IMR-90 (cell line): ENCODE data around the gene MIB1. TPM values are rescaled to one million over a fixed set of nuclear protein-coding genes. Genes with fewer than 3 reads are reported as not detected.

ENCODE experiments used
- ATAC-seq: fragments of 200-7000 bp; cut with Tn5 transposase; 2 replicates; pipeline ENCODE4 v1.9.1; 2020; ENCODE audit warnings: low read depth, mild to moderate bottlenecking, moderate library complexity
- BruUV-seq: library from RNA; stranded (reverse); fragments of 400-500 nt; replicated peaks from 2 replicates; lab custom pipeline; 2021; lab: Mats Ljungman, UMichigan
- CTCF ChIA-PET: fragments of 300-600 bp; formaldehyde crosslinking; extraction: SDS; loops from one replicate; lab custom pipeline; 2021; ENCODE audit warnings: antibody characterized with exemption; lab: Yijun Ruan, JAX
- POLR2A ChIA-PET: fragments of 300-600 bp; sonication (Branson Sonifier 250); formaldehyde crosslinking; loops from one replicate; lab custom pipeline; 2022; ENCODE audit warnings: antibody characterized with exemption; ENCODE audit not compliant: unreplicated experiment; lab: Charles Lee
- DNase-seq: peaks from one replicate; pipeline ENCODE4 v3.0.0; 2013
- H2AFZ ChIP-seq: replicated peaks from 2 replicates; pipeline ENCODE3; 2013; ENCODE audit warnings: low read length, mild to moderate bottlenecking; ENCODE audit not compliant: poor library complexity
- H2AK5ac ChIP-seq: 2 replicates; pipeline ENCODE4 v1.6.1; 2013; ENCODE audit warnings: low read depth, low read length, inconsistent platforms
- H2AK9ac ChIP-seq: replicated peaks from 2 replicates; pipeline ENCODE3; 2013; ENCODE audit warnings: mild to moderate bottlenecking, low read depth, low read length, moderate library complexity; ENCODE audit not compliant: poor library complexity
- H2BK120ac ChIP-seq: 2 replicates; pipeline ENCODE4 v1.6.1; 2013; ENCODE audit warnings: low read depth, low read length, inconsistent platforms
- H2BK15ac ChIP-seq: 3 replicates; pipeline ENCODE4 v1.6.1; 2013; ENCODE audit warnings: low read depth, low read length, inconsistent platforms
- H2BK20ac ChIP-seq: 2 replicates; pipeline ENCODE4 v1.6.1; 2013; ENCODE audit warnings: low read depth, mild to moderate bottlenecking, inconsistent platforms, low read length, moderate library complexity
- H2BK5ac ChIP-seq: 2 replicates; pipeline ENCODE4 v1.6.1; 2013; ENCODE audit warnings: mild to moderate bottlenecking, low read depth, low read length, inconsistent platforms; ENCODE audit not compliant: poor library complexity, severe bottlenecking
- H3K14ac ChIP-seq: replicated peaks from 2 replicates; pipeline ENCODE4 v1.6.1; 2013; ENCODE audit warnings: low read depth, low read length, inconsistent platforms
- H3K18ac ChIP-seq: 2 replicates; pipeline ENCODE4 v1.6.1; 2013; ENCODE audit warnings: low read depth, low read length, control low read depth
- H3K23ac ChIP-seq: 2 replicates; pipeline ENCODE4 v1.6.1; 2013; ENCODE audit warnings: low read depth, low read length, inconsistent platforms
- H3K27ac ChIP-seq: 2 replicates; pipeline ENCODE4 v1.5.1; 2013; ENCODE audit warnings: mild to moderate bottlenecking, control low read depth, low read length; ENCODE audit not compliant: insufficient read depth
- H3K27me3 ChIP-seq: 2 replicates; pipeline ENCODE4 v1.6.1; 2013; ENCODE audit warnings: low read length; ENCODE audit not compliant: control insufficient read depth, insufficient read depth
- H3K36me3 ChIP-seq: 2 replicates; pipeline ENCODE4 v1.6.1; 2013; ENCODE audit warnings: low read length, mixed read lengths; ENCODE audit not compliant: control insufficient read depth, insufficient read depth
- H3K4ac ChIP-seq: 2 replicates; pipeline ENCODE4 v1.6.1; 2013; ENCODE audit warnings: low read depth, low read length, inconsistent platforms
- H3K4me1 ChIP-seq: 2 replicates; pipeline ENCODE4 v1.6.1; 2013; ENCODE audit warnings: low read length, mixed read lengths; ENCODE audit not compliant: control insufficient read depth, insufficient read depth
- H3K4me2 ChIP-seq: 2 replicates; pipeline ENCODE4 v1.6.1; 2013; ENCODE audit warnings: low read depth, mild to moderate bottlenecking, control low read depth, low read length, moderate library complexity
- H3K4me3 ChIP-seq: 2 replicates; pipeline ENCODE4 v1.5.1; 2013; ENCODE audit warnings: low read depth, mild to moderate bottlenecking, control low read depth, low read length, moderate library complexity; ENCODE audit not compliant: insufficient read depth
- H3K56ac ChIP-seq: 2 replicates; pipeline ENCODE4 v1.6.1; 2013; ENCODE audit warnings: low read length, inconsistent platforms; ENCODE audit not compliant: insufficient read depth; ENCODE audit errors: extremely low read depth
- H3K79me1 ChIP-seq, 2 experiments: 2 replicates each; pipeline ENCODE4 v1.6.1; 2013; ENCODE audit warnings: low read length in 2 of 2, inconsistent platforms in 1 of 2, low read depth in 1 of 2
- H3K9ac ChIP-seq: 2 replicates; pipeline ENCODE4 v1.6.1; 2013; ENCODE audit warnings: low read depth, low read length, control low read depth
- H3K9me1 ChIP-seq: 2 replicates; pipeline ENCODE4 v1.6.1; 2013; ENCODE audit warnings: low read length, inconsistent platforms; ENCODE audit not compliant: insufficient read depth
- H3K9me3 ChIP-seq: 2 replicates; pipeline ENCODE4 v1.6.1; 2013; ENCODE audit warnings: low read length; ENCODE audit not compliant: control insufficient read depth, insufficient read depth
- H4K20me1 ChIP-seq: 2 replicates; pipeline ENCODE4 v1.6.1; 2013; ENCODE audit warnings: low read length, inconsistent platforms; ENCODE audit not compliant: insufficient read depth
- H4K5ac ChIP-seq: 2 replicates; pipeline ENCODE4 v1.6.1; 2013; ENCODE audit warnings: mild to moderate bottlenecking, low read depth, low read length, control low read depth
- H4K8ac ChIP-seq, 2 experiments: 2 replicates each; pipeline ENCODE4 v1.6.1; 2013; ENCODE audit warnings: low read depth in 2 of 2, low read length in 2 of 2, control low read depth in 1 of 2, inconsistent platforms in 1 of 2
- H4K91ac ChIP-seq: 2 replicates; pipeline ENCODE4 v1.6.1; 2013; ENCODE audit warnings: low read depth, low read length, inconsistent platforms; ENCODE audit not compliant: insufficient read depth
- CEBPB ChIP-seq: IDR thresholded peaks from 2 replicates; pipeline ENCODE4 v1.6.1; 2012; ENCODE audit warnings: low read depth, low read length, improper control_type of control experiment
- CHD1 ChIP-seq: IDR thresholded peaks from 2 replicates; pipeline ENCODE4 v1.6.1; 2012; ENCODE audit warnings: low read depth, low read length, improper control_type of control experiment
- MAFK ChIP-seq: IDR thresholded peaks from 2 replicates; pipeline ENCODE4 v1.6.1; 2012; ENCODE audit warnings: low read depth, low read length, improper control_type of control experiment
- MAZ ChIP-seq: IDR thresholded peaks from 2 replicates; pipeline ENCODE4 v1.6.1; 2012; ENCODE audit warnings: low read depth, mild to moderate bottlenecking, low read length, improper control_type of control experiment, moderate library complexity, borderline replicate concordance
- MXI1 ChIP-seq: IDR thresholded peaks from 2 replicates; pipeline ENCODE4 v1.6.1; 2012; ENCODE audit warnings: low read depth, mild to moderate bottlenecking, low read length, moderate library complexity, borderline replicate concordance
- NFE2L2 ChIP-seq: fragments of 150-350 bp; IDR thresholded peaks from 2 replicates; pipeline ENCODE4 v1.6.1; 2016; ENCODE audit warnings: low read depth, mild to moderate bottlenecking, low read length
- RAD21 ChIP-seq: IDR thresholded peaks from 2 replicates; pipeline ENCODE4 v1.6.1; 2012; ENCODE audit warnings: low read length, improper control_type of control experiment
- RFX5 ChIP-seq: IDR thresholded peaks from 2 replicates; pipeline ENCODE4 v1.8.0; 2012; ENCODE audit warnings: low read depth, mild to moderate bottlenecking, low read length, moderate library complexity
- SMC3 ChIP-seq: fragments of 150-350 bp; IDR thresholded peaks from 2 replicates; pipeline ENCODE4 v1.6.1; 2016; ENCODE audit warnings: low read depth, mild to moderate bottlenecking, antibody characterized with exemption, low read length, moderate library complexity
- WGBS, 2 experiments: methylation state at CpG; one replicate each; pipeline versions ENCODE4 v1.1.5 to v1.1.7; 2013; ENCODE audit warnings: missing lambda C conversion rate in 2 of 2; ENCODE audit not compliant: insufficient read length in 1 of 2; ENCODE audit errors: extremely low coverage in 2 of 2; 5-methylcytosine and 5-hydroxymethylcytosine counted together
- dilution Hi-C: fragments of 300-500 bp; cut with HindIII; formaldehyde crosslinking; loops from one replicate; pipeline ENCODE4 v1.14.3; 2018; ENCODE audit warnings: low sequenced_read_pairs; ENCODE audit not compliant: unreplicated experiment
- in situ Hi-C: fragments of 300-500 bp; cut with MboI; formaldehyde crosslinking; loops from 3 replicates; pipeline ENCODE4 v1.14.3; 2019; ENCODE audit warnings: low sequenced_read_pairs, inconsistent platforms, mixed read lengths
- intact Hi-C: fragments of 100-400 bp; cut with micrococcal nuclease; formaldehyde crosslinking; loops from 2 replicates; pipeline ENCODE4 v1.10.0; 2022
- polyA plus RNA-seq, 3 experiments: library from polyadenylated mRNA; depleted of rRNA; stranded (reverse); fragments of >200 nt; gene quantifications; 2 replicates each; pipeline ENCODE4 v1.2.3, GENCODE V29; 2012; ENCODE audit warnings: low replicate concordance in 1 of 3
- total RNA-seq: library from RNA; depleted of rRNA; stranded (reverse); fragments of >200 nt; gene quantifications from 2 replicates; pipeline ENCODE4 v1.2.3, GENCODE V29; 2012
- TF ChIP-seq, protein P1 (sequence below): fragments of 150-350 bp; IDR thresholded peaks from 2 replicates; pipeline ENCODE4 v1.6.1; 2016; ENCODE audit warnings: low read depth, mild to moderate bottlenecking, low read length, moderate library complexity, borderline replicate concordance

The MIB1 gene
- total and polyA plus RNA-seq, 2 of the 4 experiments (the other 2 are of a cell fraction) = 5.9 to 80.1 TPM

GRCh38 chr18:21841570-21841969 is 101.0 kb downstream of the MIB1 start:
- dilution Hi-C loops (no loop called here), intact Hi-C loops (no loop called here), in situ Hi-C loops (no loop called here)
- H2BK120ac ChIP-seq = no peak overlapping the region
- H3K56ac ChIP-seq = no peak overlapping the region
- no peak overlapping the region for H2BK20ac ChIP-seq
- DNase-seq (no peak), ATAC-seq (no peak)
- no peak overlapping the region for H3K4ac ChIP-seq
- BruUV-seq = no TSS peak
- no peak overlapping the region for H3K23ac ChIP-seq
- no peak overlapping the region for H4K8ac ChIP-seq
- no peaks in the 10 kb centered on the region for H3K9me3 ChIP-seq
- TF ChIP-seq SMC3 (no peak), CEBPB (no peak), CHD1 (no peak), RAD21 (no peak), RFX5 (no peak), MAFK (no peak), MXI1 (no peak), NFE2L2 (no peak), MAZ (no peak)
- TF ChIP-seq, protein P1, sequence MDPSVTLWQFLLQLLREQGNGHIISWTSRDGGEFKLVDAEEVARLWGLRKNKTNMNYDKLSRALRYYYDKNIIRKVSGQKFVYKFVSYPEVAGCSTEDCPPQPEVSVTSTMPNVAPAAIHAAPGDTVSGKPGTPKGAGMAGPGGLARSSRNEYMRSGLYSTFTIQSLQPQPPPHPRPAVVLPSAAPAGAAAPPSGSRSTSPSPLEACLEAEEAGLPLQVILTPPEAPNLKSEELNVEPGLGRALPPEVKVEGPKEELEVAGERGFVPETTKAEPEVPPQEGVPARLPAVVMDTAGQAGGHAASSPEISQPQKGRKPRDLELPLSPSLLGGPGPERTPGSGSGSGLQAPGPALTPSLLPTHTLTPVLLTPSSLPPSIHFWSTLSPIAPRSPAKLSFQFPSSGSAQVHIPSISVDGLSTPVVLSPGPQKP = no peak
- CTCF ChIA-PET = interaction anchor here (0.6 to 1.1 kb wide), 2 partner anchors 9 to 159 kb away, joined by 3 read pairs; no protein-coding TSS in a partner anchor
- H3K18ac ChIP-seq = no peak overlapping the region
- H4K91ac ChIP-seq = no peak overlapping the region
- no peak overlapping the region for H2AK9ac ChIP-seq
- H3K9me1 ChIP-seq = 0 out of 2 replicates have a peak, but pooled peaks cover 5% of the 10 kb centered on the region
- no peaks in the 10 kb centered on the region for H3K4me1 ChIP-seq
- no peak overlapping the region for H3K4me2 ChIP-seq
- no peak overlapping the region for H2BK5ac ChIP-seq
- no peaks in the 10 kb centered on the region for H3K79me1 ChIP-seq
- no peak overlapping the region for H3K14ac ChIP-seq
- POLR2A ChIA-PET = no interaction called here
- no peak overlapping the region for H3K9ac ChIP-seq
- H2AK5ac ChIP-seq = no peak overlapping the region
- no peak overlapping the region for H4K5ac ChIP-seq
- H2AFZ ChIP-seq = no peak overlapping the region
- H2BK15ac ChIP-seq = no peak overlapping the region
- no peaks in the 10 kb centered on the region for H4K20me1 ChIP-seq
- peaks cover 7% of the 10 kb centered on the region for H3K36me3 ChIP-seq
- H3K4me3 ChIP-seq = no peak overlapping the region
- H3K27me3 ChIP-seq = no peaks in the 10 kb centered on the region
- no CpG with 5 or more reads among the region's 1 CpG for WGBS, 2 experiments
- H3K27ac ChIP-seq = no peak overlapping the region
